ENCODE data around the gene DPCD. TPM values are rescaled to one million over a fixed set of nuclear protein-coding genes. Genes with fewer than 3 reads are reported as not detected.

The DPCD gene
- total RNA-seq, 1 donor from 2014 or later, result 1.3 TPM

GRCh38 chr10:101615525-101616116 is 27.5 kb downstream of the DPCD start:
- H3K27ac ChIP-seq, result no peak overlapping the region
- intact Hi-C loops (cut with DNase I), result no loop called here
- no peaks in the 10 kb centered on the region for H3K27me3 ChIP-seq
- DNase-seq (ENCODE audit: low spot score in 2 of 2), result no peak
- H3K9me3 ChIP-seq, result no peaks in the 10 kb centered on the region
- no peaks in the 10 kb centered on the region for H3K4me1 ChIP-seq
- TF ChIP-seq CTCF (IDR thresholded peaks at IDR 0.05), result no peak
- H3K36me3 ChIP-seq, result peaks cover 14 to 60% of the 10 kb centered on the region in 2 donors
- H3K4me3 ChIP-seq, result no peak overlapping the region

- Histone ChIP-seq H3K27ac (no peak overlapping the region), H3K4me1 (no peaks in the 10 kb centered on the region), H3K9me3 (no peaks in the 10 kb centered on the region), H3K4me3 (no peak overlapping the region), H3K27me3 (no peaks in the 10 kb centered on the region), H3K36me3 (peaks cover 10 to 52% of the 10 kb centered on the region in 2 donors)
- no peak for DNase-seq (ENCODE audit: low spot score in 2 of 2)
- intact Hi-C loops (cut with DNase I), result no loop called here
- TF ChIP-seq CTCF (IDR thresholded peaks at IDR 0.05), result no peak
Observed at GRCh38 chr10:101616415-101617101, 28.4 kb downstream of the DPCD start.

GRCh38 chr10:101617102-101617823 is 29.1 kb downstream of the DPCD start:
- no peak for DNase-seq (ENCODE audit: low spot score in 2 of 2)
- no peaks in the 10 kb centered on the region for H3K27me3 ChIP-seq

GRCh38 chr10:101617824-101618568 is 29.9 kb downstream of the DPCD start:
- peaks cover 10 to 53% of the 10 kb centered on the region in 2 donors for H3K36me3 ChIP-seq
- H3K4me3 ChIP-seq, result no peak overlapping the region
- H3K4me1 ChIP-seq, result no peaks in the 10 kb centered on the region
- no peaks in the 10 kb centered on the region for H3K9me3 ChIP-seq
- no peak overlapping the region for H3K27ac ChIP-seq
- H3K27me3 ChIP-seq, result no peaks in the 10 kb centered on the region
- no peak for TF ChIP-seq CTCF (IDR thresholded peaks at IDR 0.05)
- DNase-seq (ENCODE audit: low spot score in 2 of 2), result no peak
- intact Hi-C loops (cut with DNase I), result no loop called here

More at GRCh38 chr10:101617102-101617823, 29.1 kb downstream of the DPCD start:
- no peaks in the 10 kb centered on the region for H3K9me3 ChIP-seq
- H3K27ac ChIP-seq, result no peak overlapping the region
- no peaks in the 10 kb centered on the region for H3K4me1 ChIP-seq
- TF ChIP-seq CTCF (IDR thresholded peaks at IDR 0.05), result no peak
- intact Hi-C loops (cut with DNase I), result no loop called here
- H3K36me3 ChIP-seq, result peaks cover 10 to 50% of the 10 kb centered on the region in 2 donors
- H3K4me3 ChIP-seq, result no peak overlapping the region

- H3K36me3 ChIP-seq, result peaks cover 13 to 58% of the 10 kb centered on the region in 2 donors
Observed at GRCh38 chr10:101618871-101619270, 30.8 kb downstream of the DPCD start.

More at GRCh38 chr10:101618871-101619270, 30.8 kb downstream of the DPCD start:
- TF ChIP-seq CTCF (IDR thresholded peaks at IDR 0.05), result no peak
- Histone ChIP-seq H3K9me3 (no peaks in the 10 kb centered on the region), H3K4me1 (no peaks in the 10 kb centered on the region), H3K27me3 (no peaks in the 10 kb centered on the region), H3K4me3 (no peak overlapping the region), H3K27ac (no peak overlapping the region)
- no peak for DNase-seq (ENCODE audit: low spot score in 2 of 2)
- intact Hi-C loops (cut with DNase I), result no loop called here
